Activated T-helper 1 cell treated with anti-CD3 and anti-CD28 coated beads, Interleukin-2, amount 50 U/mL, for 16 hours (primary cell): ENCODE data around the gene RPUSD3.
"Not testable (repeated sequence)": the region's sequence is repeated elsewhere in the genome, so short reads cannot be mapped to it uniquely, and the experiment has no call there.

Experiments used
- DNase-seq, 2 donors: peaks; one replicate each; pipeline ENCODE4 v3.0.0-alpha.2; 2020; ENCODE audit warnings: low read depth in 1 of 2, low spot score in 1 of 2

RPUSD3 gene

GRCh38 chr3:9865125-9865637, 21.4 kb upstream of the RPUSD3 start:
- not testable (repeated sequence) for DNase-seq

GRCh38 chr3:9864200-9864927, 20.6 kb upstream of the RPUSD3 start:
- DNase-seq = no peak

GRCh38 chr3:9863058-9863772, 19.4 kb upstream of the RPUSD3 start:
- no peak for DNase-seq

- no peak for DNase-seq
Measured at GRCh38 chr3:9862391-9863057, 18.7 kb upstream of the RPUSD3 start.

- DNase-seq = no peak
Measured at GRCh38 chr3:9861626-9862130, 17.9 kb upstream of the RPUSD3 start.

GRCh38 chr3:9861201-9861600, 17.4 kb upstream of the RPUSD3 start:
- DNase-seq = no peak

GRCh38 chr3:9859530-9860025, 15.8 kb upstream of the RPUSD3 start:
- no peak for DNase-seq

- DNase-seq = no peak
Measured at GRCh38 chr3:9855594-9855993, 11.8 kb upstream of the RPUSD3 start.

- not testable (repeated sequence) for DNase-seq
Measured at GRCh38 chr3:9854291-9854940, 10.6 kb upstream of the RPUSD3 start.

GRCh38 chr3:9852528-9852927, 8.7 kb upstream of the RPUSD3 start:
- no peak for DNase-seq

GRCh38 chr3:9851926-9852325, 8.1 kb upstream of the RPUSD3 start:
- not testable (repeated sequence) for DNase-seq

- DNase-seq = not testable (repeated sequence)
Measured at GRCh38 chr3:9851383-9851782, 7.6 kb upstream of the RPUSD3 start.

- DNase-seq = not testable (repeated sequence)
Measured at GRCh38 chr3:9848860-9849259, 5.1 kb upstream of the RPUSD3 start.

- DNase-seq = not testable (repeated sequence)
Measured at GRCh38 chr3:9847870-9848269, 4.1 kb upstream of the RPUSD3 start.

GRCh38 chr3:9846931-9847488, 3.2 kb upstream of the RPUSD3 start:
- no peak for DNase-seq

- no peak for DNase-seq
Measured at GRCh38 chr3:9846231-9846630, 2.4 kb upstream of the RPUSD3 start.

GRCh38 chr3:9841015-9841414, 2.8 kb downstream of the RPUSD3 start:
- no peak for DNase-seq

GRCh38 chr3:9838856-9839255, 5.0 kb downstream of the RPUSD3 start:
- no peak for DNase-seq

GRCh38 chr3:9837701-9838582, 5.9 kb downstream of the RPUSD3 start:
- no peak for DNase-seq
